B cell (primary cell): Measurements from ENCODE around the gene GLI1. TPM values are rescaled to one million over a fixed set of nuclear protein-coding genes. Genes with fewer than 3 reads are reported as not detected.
A peak's percentile ranks its signal among the peaks of the same experiment; 100 is the strongest.

Experiments used
- ATAC-seq: fragments of 200-7000 bp; cut with Tn5 transposase; one replicate; pipeline ENCODE4 v1.10.0; 2021; ENCODE audit warnings: low read depth, mild to moderate bottlenecking, moderate number of reproducible peaks, moderate library complexity
- CTCF ChIA-PET: fragments of 350-600 bp; sonication (Branson Sonifier 250); formaldehyde crosslinking; loops from one replicate; lab custom pipeline; 2021; ENCODE audit warnings: antibody characterized with exemption, inconsistent platforms; lab: Charles Lee
- POLR2A ChIA-PET: fragments of 350-600 bp; sonication (Branson Sonifier 250); formaldehyde crosslinking; loops from one replicate; lab custom pipeline; 2021; ENCODE audit warnings: antibody characterized with exemption; lab: Charles Lee
- DNase-seq: peaks from one replicate; pipeline ENCODE4 v3.0.0; 2013
- H2AFZ ChIP-seq: 2 replicates; pipeline ENCODE4 v1.6.1; 2012; ENCODE audit warnings: mild to moderate bottlenecking, low read depth, low read length; ENCODE audit not compliant: insufficient read depth, poor library complexity, severe bottlenecking
- H3K27ac ChIP-seq, 2 donors: 1 replicate in 1 of 2; 2 replicates in 1 of 2; pipeline ENCODE4 v1.5.1; 2012 to 2013; ENCODE audit warnings: low read length in 2 of 2, mild to moderate bottlenecking in 2 of 2, moderate library complexity in 1 of 2
- H3K27me3 ChIP-seq, 4 experiments: fragments of 200-600 bp in 1 of 4; sonication (generic) in 1 of 4; replicated peaks in 1 of 4; 1 replicate in 2 of 4; 2 replicates in 2 of 4; pipeline versions ENCODE4 v1.6.1 to v1.7.0; 2013 to 2016; ENCODE audit warnings: low read length in 3 of 4, mild to moderate bottlenecking in 2 of 4, mixed read lengths in 1 of 4, moderate library complexity in 1 of 4; ENCODE audit not compliant: insufficient read depth in 4 of 4, control insufficient read depth in 3 of 4; ENCODE audit errors: control extremely low read depth in 1 of 4
- H3K36me3 ChIP-seq, 2 experiments: replicated peaks in 1 of 2; 1 replicate in 1 of 2; 2 replicates in 1 of 2; pipeline versions ENCODE4 v1.6.1 to v1.7.1; 2013; ENCODE audit warnings: low read length in 1 of 2; ENCODE audit not compliant: insufficient read depth in 2 of 2, control insufficient read depth in 1 of 2; ENCODE audit errors: control extremely low read depth in 1 of 2, extremely low read depth in 1 of 2
- H3K4me1 ChIP-seq, 2 donors: fragments of 200-600 bp in 1 of 2; sonication (generic) in 1 of 2; 1 replicate in 1 of 2; 2 replicates in 1 of 2; pipeline versions ENCODE4 v1.5.1 to v1.6.1; 2013 to 2017; ENCODE audit warnings: low read length in 2 of 2; ENCODE audit not compliant: control insufficient read depth in 2 of 2, insufficient read depth in 2 of 2
- H3K4me2 ChIP-seq: replicated peaks from 2 replicates; pipeline ENCODE3; 2012; ENCODE audit warnings: mild to moderate bottlenecking, low read depth, low read length; ENCODE audit not compliant: poor library complexity, severe bottlenecking
- H3K4me3 ChIP-seq, 5 experiments: fragments of 200-600 bp in 1 of 5; sonication (generic) in 1 of 5; 1 replicate in 3 of 5; 2 replicates in 2 of 5; pipeline versions ENCODE4 v1.5.1 to v1.7.0; 2011 to 2016; ENCODE audit warnings: low read length in 4 of 5, mild to moderate bottlenecking in 4 of 5, low read depth in 2 of 5, control low read depth in 1 of 5, moderate library complexity in 1 of 5; ENCODE audit not compliant: insufficient read depth in 1 of 5; ENCODE audit errors: control extremely low read depth in 1 of 5, extremely low read depth in 1 of 5
- H3K79me2 ChIP-seq: fragments of 200-600 bp; sonication (generic); one replicate; pipeline ENCODE4 v1.6.0; 2016; ENCODE audit warnings: low read length; ENCODE audit not compliant: control insufficient read depth, insufficient read depth
- H3K9ac ChIP-seq: fragments of 200-600 bp; sonication (generic); 2 replicates; pipeline ENCODE4 v1.6.1; 2017; ENCODE audit warnings: mild to moderate bottlenecking, low read length, moderate library complexity
- H3K9me3 ChIP-seq, 3 donors: one replicate each; pipeline versions ENCODE4 v1.6.1 to v1.7.1; 2013; ENCODE audit warnings: low read length in 2 of 3; ENCODE audit not compliant: control insufficient read depth in 2 of 3, insufficient read depth in 1 of 3; ENCODE audit errors: control extremely low read depth in 1 of 3
- H4K20me1 ChIP-seq: 2 replicates; pipeline ENCODE4 v1.6.0; 2012; ENCODE audit warnings: mild to moderate bottlenecking, low read length; ENCODE audit not compliant: insufficient read depth, control insufficient read depth, poor library complexity, severe bottlenecking
- H3K27ac Mint-ChIP-seq: one replicate; pipeline ENCODE4 v1.8.0; 2021; ENCODE audit warnings: mixed read lengths
- H3K27me3 Mint-ChIP-seq: one replicate; pipeline ENCODE4 v1.8.0; 2021; ENCODE audit warnings: mixed read lengths
- H3K4me1 Mint-ChIP-seq: one replicate; pipeline ENCODE4 v1.8.0; 2021; ENCODE audit warnings: mixed read lengths
- H3K4me3 Mint-ChIP-seq: one replicate; pipeline ENCODE4 v1.8.0; 2021; ENCODE audit warnings: mixed read lengths
- H3K9me3 Mint-ChIP-seq: one replicate; pipeline ENCODE4 v1.8.0; 2022; ENCODE audit warnings: mixed read lengths; ENCODE audit not compliant: insufficient read depth
- CTCF ChIP-seq: fragments of 200-600 bp; IDR thresholded peaks from one replicate; pipeline ENCODE4 v1.8.0; 2022; ENCODE audit warnings: antibody characterized with exemption, mild to moderate bottlenecking
- EZH2 ChIP-seq: IDR thresholded peaks from 2 replicates; pipeline ENCODE4 v1.6.1; 2012; ENCODE audit warnings: borderline replicate concordance, low read depth, mild to moderate bottlenecking, moderate library complexity, low read length; ENCODE audit not compliant: insufficient read depth, poor library complexity, severe bottlenecking
- WGBS: methylation state at CpG from one replicate; pipeline ENCODE4 v1.1.5; 2013; ENCODE audit warnings: missing lambda C conversion rate; ENCODE audit not compliant: insufficient coverage; 5-methylcytosine and 5-hydroxymethylcytosine counted together
- intact Hi-C: fragments of 100-400 bp; cut with micrococcal nuclease; formaldehyde crosslinking; loops from one replicate; pipeline ENCODE4 v1.10.0; 2022
- polyA plus RNA-seq: library from polyadenylated mRNA; depleted of rRNA; stranded (reverse); fragments of >200 nt; gene quantifications from 2 replicates; pipeline ENCODE4 v1.2.3, GENCODE V29; 2012
- total RNA-seq, 2 donors: library from RNA; stranded (reverse); fragments of 120-200 nt in 1 of 2; gene quantifications; 1 replicate in 1 of 2; 2 replicates in 1 of 2; pipeline versions ENCODE4 v1.2.3 to v1.2.4, GENCODE V29; 2013 to 2022

GLI1 gene
- total and polyA plus RNA-seq, 2 donors (not counting 1 experiment from before 2014, with no cell fraction given): 4.1 to 5.4 TPM

GRCh38 chr12:57430112-57430930 lies 29.3 kb upstream of the GLI1 start:
- 1% methylated on average over 62 of the region's 74 CpGs for WGBS
- H3K9me3 ChIP-seq: no peaks in the 10 kb centered on the region
- no peaks in the 10 kb centered on the region for H3K27me3 ChIP-seq
- peak overlapping the region; percentile 84 for H2AFZ ChIP-seq
- peaks cover 4% of the 10 kb centered on the region for H4K20me1 ChIP-seq
- peak overlapping the region; percentile 96 for H3K27ac ChIP-seq
- H3K4me1 Mint-ChIP-seq: peaks cover 44% of the 10 kb centered on the region
- peak overlapping the region; percentile 99 for H3K27ac Mint-ChIP-seq
- ChIA-PET POLR2A (interaction anchor here (0.5 to 0.6 kb wide), 4 partner anchors 27 to 336 kb away, joined by 3 to 10 read pairs (median 4); no protein-coding TSS in a partner anchor), CTCF (interaction anchor here (0.8 to 1.2 kb wide), 5 partner anchors 12 to 188 kb away, joined by 3 to 10 read pairs (median 3); partner anchors contain the start of gene GLI1)
- TF ChIP-seq EZH2: no peak
- no peak for TF ChIP-seq CTCF
- H3K4me1 ChIP-seq: peaks cover 13 to 19% of the 10 kb centered on the region in 2 donors
- ATAC-seq (peak; percentile 78), DNase-seq (peak; percentile 87)
- no peaks in the 10 kb centered on the region for H3K27me3 Mint-ChIP-seq
- peak overlapping the region; percentile 99 for H3K4me3 Mint-ChIP-seq
- peak overlapping the region; percentile 76 for H3K9ac ChIP-seq
- no peaks in the 10 kb centered on the region for H3K36me3 ChIP-seq
- no peaks in the 10 kb centered on the region for H3K9me3 Mint-ChIP-seq
- peak overlapping the region; percentile 60 to 94 (median 64) for H3K4me3 ChIP-seq
- intact Hi-C loops: loop anchor here (2.0 kb wide), 1 partner anchor 56 kb away; no protein-coding TSS in a partner anchor
- peak overlapping the region; percentile 81 for H3K4me2 ChIP-seq
- H3K79me2 ChIP-seq: peaks cover 31% of the 10 kb centered on the region
